Left ventricle myocardium superior (tissue), 1 donor: ENCODE data around the gene DTYMK. TPM values are rescaled to one million over a fixed set of nuclear protein-coding genes. Genes with fewer than 3 reads are reported as not detected.

ENCODE experiments used
- ATAC-seq: fragments of 200-7000 bp; cut with Tn5 transposase; one replicate; pipeline ENCODE4 v1.9.1; 2020; ENCODE audit warnings: mild to moderate bottlenecking, moderate library complexity
- DNase-seq: peaks from one replicate; pipeline ENCODE4 v3.0.0-alpha.2; 2020
- intact Hi-C: fragments of 100-400 bp; cut with micrococcal nuclease; formaldehyde crosslinking; loops from one replicate; pipeline ENCODE4 v1.11.0; 2022
- total RNA-seq: library from RNA; stranded (reverse); fragmentation: NEBNext Ultra II Directional; extraction: Animal tissue kit (Norgen Biotek cat#: 25700); gene quantifications from one replicate; pipeline ENCODE4 v1.2.1, GENCODE V29; 2021
- donor health status: DM: no; HTN: yes; CAD: no; lungs with severe emphysema.

DTYMK gene
- total RNA-seq, 1 donor from 2014 or later: 10.5 TPM

- intact Hi-C loops: no loop called here
- DNase-seq (no peak), ATAC-seq (no peak)
These were observed 33.5 kb upstream of the DTYMK start for GRCh38 chr2:241720099-241720498.

DNA sequence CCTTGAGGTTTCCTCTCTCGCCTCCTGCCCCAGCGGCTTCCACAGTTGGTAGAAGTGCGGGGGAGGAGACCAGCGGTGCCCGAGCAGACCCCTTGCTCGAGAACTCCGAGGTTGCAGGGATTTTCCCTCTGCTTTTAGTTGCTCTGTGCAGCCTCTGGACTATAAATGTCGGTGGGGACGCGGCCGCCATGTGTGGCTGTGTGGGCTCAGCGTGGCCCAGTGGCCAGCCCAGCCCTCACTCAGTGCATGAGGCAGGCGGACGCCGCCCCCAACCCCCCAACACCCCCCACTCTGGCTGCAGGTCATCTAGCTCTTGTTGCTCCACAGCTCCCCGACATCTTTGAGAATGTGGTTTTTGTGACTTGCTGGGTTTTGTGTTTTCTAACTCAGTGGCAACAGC, 32.5 kb upstream of the DTYMK start:
- no peak for DNase-seq
- intact Hi-C loops: no loop called here

DNA sequence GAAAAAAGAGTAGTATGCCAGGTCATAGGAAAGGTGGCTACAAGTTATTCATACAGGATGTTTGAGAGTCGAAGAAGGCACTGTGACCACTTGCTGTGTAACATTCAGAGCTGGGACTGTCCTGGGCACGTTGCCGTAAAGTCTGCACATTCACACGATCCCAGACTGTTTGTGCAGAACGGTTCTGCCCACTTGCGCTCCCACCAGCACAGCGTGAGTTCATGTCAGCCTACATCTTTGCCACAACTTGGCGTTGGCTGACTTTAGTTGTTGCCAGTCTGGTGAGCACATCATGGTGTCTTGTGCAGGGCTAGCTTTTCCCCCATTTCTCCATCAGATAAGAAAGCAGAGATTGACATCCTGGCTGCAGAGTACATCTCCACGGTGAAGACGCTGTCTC, 22.3 kb upstream of the DTYMK start:
- no peak for DNase-seq
- ATAC-seq: no peak
- intact Hi-C loops: no loop called here

More for the DNA sequence above, 32.5 kb upstream of the DTYMK start:
- ATAC-seq: no peak

DNA sequence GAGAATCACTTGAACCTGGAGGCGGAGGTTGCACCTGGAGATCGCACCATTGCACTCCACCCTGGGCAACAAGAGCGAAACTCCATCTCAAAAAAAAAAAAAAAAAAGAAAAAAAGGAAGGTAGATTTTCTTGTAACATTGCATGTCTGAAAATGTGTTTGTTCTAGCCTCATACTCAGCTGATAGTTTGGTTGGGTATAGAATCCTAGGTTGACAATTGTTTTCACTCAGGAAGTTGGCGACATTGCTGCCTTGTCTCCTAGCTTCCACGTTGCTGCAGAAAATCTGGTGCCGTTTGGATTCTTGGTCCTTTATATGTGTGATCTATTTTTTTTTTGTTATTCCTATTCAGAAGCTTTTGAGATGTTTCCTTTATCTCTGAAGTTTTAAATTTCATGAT, 19.9 kb upstream of the DTYMK start:
- no peak for ATAC-seq
- DNase-seq: no peak
- intact Hi-C loops: no loop called here

DNA sequence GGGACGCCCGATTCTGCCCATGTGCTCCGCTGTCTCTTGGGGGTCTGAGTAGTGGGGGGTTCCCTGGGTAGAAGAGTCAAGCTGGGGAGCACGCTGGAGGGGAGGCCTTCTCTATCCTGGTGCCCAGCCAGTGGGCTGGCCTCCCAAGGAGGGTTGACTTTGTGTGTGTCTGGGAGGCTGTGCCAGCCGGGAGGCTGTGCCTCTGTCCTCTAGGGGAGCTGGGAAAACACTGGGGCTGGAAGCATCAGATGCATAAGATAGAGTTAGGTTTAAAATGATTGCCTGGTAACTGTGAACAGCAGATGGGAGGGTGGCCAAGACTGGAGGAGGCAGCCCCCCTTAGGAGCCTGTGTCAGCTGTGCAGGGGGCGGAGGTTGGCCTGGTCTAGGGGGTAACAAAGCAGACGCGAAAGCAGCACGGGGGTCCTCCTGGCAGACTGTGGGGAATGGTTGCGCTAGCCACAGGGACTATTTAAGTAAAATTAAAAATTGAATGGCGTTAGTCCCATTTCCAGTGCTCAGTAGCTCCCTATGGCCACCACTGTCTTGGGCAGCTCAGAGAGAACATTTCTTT, 16.5 kb upstream of the DTYMK start:
- ATAC-seq: peak; percentile 1
- no peak for DNase-seq
- intact Hi-C loops: no loop called here

GRCh38 chr2:241702155-241703031, 15.8 kb upstream of the DTYMK start:
- ATAC-seq: peak; percentile 87
- peak; percentile 90 for DNase-seq
- intact Hi-C loops: no loop called here

DNA sequence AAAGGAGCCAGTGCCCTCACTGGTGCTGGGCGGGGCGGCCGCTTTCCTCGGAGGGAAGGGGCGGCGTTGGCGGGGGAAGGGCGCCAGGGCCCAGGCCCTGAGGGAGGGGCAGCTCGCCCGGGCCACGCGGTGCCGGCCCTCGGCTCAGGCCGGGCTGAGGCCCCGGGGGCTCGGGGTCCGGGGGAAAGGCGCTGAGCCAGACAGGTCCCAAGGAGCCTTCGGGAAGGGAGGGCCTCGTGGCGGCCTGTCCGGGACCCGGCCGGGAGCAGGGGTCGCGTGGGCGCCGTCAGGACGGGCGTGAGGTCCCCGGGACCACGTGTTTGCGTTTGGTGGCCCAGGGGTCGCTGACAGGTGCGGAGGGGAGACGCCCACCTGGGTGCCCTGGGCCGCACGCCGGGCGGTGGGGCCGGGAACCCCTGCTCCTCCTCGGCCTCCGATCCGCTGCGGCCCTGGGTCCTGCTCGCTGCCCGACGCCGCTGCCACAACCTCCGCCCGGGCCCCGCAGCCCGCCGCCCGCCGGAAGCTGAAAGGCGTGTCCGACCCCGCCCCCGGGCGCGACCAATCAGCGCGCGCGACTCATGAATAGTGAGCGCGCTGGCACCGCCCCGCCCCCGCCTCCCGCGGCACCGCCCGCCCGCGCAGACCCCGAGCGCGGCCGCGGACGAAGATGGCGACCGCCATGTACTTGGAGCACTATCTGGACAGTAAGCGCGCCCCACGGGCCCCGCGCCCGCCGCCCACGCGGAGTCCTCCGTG, 15.0 kb upstream of the DTYMK start, which contains the start of gene ING5:
Gene ING5, plus strand, starts transcription at position 641 of the 756 bp plus-strand sequence. Its CDS starts 27 bp downstream, at position 668.
- intact Hi-C loops: no loop called here
- ATAC-seq: peak; percentile 86
- DNase-seq: peak; percentile 100

DNA sequence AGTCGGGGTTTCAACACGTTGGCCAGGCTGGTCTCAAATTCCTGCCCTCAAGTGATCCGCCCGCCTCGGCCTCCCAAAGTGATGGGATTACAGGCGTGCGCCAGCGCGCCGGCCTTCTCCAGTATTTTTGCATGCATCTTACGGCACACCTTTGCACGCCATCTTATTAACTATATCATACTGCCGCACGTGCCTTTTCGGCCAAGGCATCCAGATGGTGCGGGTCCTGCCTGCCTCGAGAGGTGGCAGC, 14.5 kb upstream of the DTYMK start:
- no peak for DNase-seq
- intact Hi-C loops: no loop called here

DNA sequence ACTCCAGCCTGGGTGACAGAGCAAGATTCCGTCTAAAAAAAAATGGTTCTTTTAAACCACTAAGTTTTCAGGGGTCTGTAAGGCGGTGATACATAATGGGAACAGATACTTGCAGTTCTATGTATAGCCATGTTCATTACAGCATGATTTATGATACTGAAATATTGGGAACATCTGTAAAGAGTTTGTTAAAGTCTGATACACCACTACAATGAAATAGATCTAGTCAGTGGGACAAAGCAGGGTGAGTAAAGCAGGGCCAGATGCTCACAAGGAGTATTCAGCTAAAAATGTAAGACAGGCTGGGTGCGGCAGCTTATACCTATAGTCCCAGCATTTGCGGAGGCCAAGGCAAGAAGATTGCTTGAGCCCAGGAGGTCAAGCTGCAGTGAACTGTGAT, 9.0 kb upstream of the DTYMK start:
- no peak for ATAC-seq
- DNase-seq: no peak
- intact Hi-C loops: no loop called here

More for the DNA sequence above, 14.5 kb upstream of the DTYMK start:
- no peak for ATAC-seq

DNA sequence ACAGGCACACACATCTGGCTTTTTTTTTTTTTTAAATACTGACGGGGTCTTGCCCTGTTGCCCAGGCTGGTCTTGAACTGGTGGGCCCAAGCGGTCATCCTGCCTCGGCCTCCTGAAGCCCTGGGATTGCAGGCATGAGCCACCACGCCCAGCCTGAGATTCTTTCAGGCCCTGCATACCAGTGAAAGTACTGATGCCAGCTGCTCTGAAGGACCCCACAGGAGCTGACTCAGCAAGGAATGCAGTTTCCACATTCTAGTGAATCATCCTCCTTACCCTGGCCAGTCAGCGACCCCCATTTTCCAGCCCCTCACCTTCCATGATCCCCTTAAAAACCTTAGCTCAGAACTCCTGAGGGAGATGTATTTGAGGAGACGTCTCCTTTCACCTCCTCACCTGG, 5.8 kb upstream of the DTYMK start:
- no peak for DNase-seq
- no peak for ATAC-seq
- intact Hi-C loops: no loop called here

- intact Hi-C loops: no loop called here
- ATAC-seq: no peak
- DNase-seq: no peak
These were observed 3.6 kb upstream of the DTYMK start for GRCh38 chr2:241690202-241690717.

DNA sequence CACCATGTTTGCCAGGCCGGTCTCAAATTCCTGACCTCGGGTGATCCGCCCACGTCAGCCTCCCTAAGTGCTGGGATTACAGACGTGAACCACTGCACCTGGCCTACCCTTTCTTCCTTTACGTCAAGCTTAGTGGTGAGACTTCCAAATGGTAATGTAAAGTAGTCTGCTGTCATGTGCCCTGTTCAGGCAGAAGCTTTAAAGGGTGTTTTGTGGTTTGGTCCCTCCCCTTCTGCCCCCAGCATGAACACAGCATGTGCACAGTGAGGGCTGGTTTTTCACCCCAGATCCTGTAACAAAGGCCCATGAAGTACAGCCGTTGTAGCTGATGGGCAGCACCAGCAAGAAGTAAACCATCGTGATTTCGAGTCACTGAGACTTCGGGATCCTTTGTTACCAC, 2.7 kb upstream of the DTYMK start:
- DNase-seq (no peak), ATAC-seq (no peak)
- intact Hi-C loops: no loop called here

GRCh38 chr2:241686324-241686649, 328 bp downstream of the DTYMK start:
- intact Hi-C loops: no loop called here
- peak; percentile 42 for DNase-seq
- ATAC-seq: peak; percentile 4

DNA sequence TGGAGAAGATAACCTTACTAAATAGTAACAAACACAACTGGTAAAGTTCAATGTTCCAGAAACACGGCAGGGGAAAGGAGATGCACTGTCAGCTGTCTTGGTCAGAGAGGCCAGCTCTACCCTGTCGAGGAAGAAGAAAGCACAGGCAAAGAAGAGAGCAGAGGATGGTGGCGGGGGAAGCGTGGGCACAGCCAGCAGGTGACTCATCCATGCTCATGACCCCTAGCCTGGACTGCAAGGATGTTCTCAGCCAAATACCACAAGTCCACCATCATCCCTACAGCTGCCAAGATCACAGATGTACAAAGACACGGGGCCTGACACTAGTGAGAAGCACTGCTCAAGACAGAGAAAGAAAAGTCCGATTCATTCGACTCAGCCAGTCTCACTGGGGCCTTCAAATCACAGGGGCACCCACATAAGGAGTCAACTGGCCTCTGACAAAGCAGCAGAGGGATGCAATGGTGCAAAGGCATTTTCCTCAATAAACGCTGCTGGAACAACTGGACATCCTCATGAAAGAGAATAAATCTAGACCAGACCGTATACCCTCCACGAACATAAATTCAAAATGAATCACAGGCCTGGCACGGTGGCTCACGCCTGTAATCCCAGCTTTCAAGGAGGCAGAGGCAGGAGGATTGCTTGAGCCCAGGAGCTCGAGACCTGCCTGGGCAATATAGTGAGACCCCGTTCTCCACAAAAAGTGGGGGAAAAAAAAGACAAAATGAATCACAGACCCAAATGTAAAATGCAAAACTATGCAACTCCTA, 5.6 kb downstream of the DTYMK start:
- intact Hi-C loops: no loop called here
- ATAC-seq (peak; percentile 61), DNase-seq (peak; percentile 24)

- ATAC-seq (no peak), DNase-seq (no peak)
- intact Hi-C loops: no loop called here
These were observed 6.6 kb downstream of the DTYMK start for GRCh38 chr2:241680044-241680443.

GRCh38 chr2:241678784-241679540, 7.7 kb downstream of the DTYMK start:
- DNase-seq (no peak), ATAC-seq (no peak)
- intact Hi-C loops: no loop called here

DNA sequence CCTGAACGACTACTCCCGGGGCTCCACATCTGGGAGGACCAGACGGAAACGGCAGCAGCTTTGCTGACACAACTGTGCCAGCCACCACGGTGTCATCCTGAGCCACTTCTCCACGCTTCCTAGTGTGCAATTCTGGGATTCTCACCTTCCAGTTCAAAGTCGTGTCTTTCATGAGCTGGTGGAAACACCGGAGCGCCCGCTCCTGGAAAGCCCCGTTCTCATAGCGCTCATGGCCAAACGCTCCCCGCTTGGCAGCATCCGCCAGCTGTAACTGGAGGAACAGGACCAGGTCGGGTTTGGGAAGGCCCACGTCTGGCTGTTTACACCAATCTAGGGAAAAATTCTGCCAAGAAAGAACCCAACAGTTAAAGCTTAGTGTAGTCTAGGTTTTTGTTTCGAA, 8.3 kb downstream of the DTYMK start:
- DNase-seq: peak; percentile 16
- no peak for ATAC-seq
- intact Hi-C loops: no loop called here

- intact Hi-C loops: no loop called here
- peak; percentile 26 for DNase-seq
- ATAC-seq: no peak
These were observed 9.2 kb downstream of the DTYMK start for GRCh38 chr2:241677392-241677791.

- intact Hi-C loops: no loop called here
- DNase-seq: peak; percentile 25
- no peak for ATAC-seq
These were observed 9.9 kb downstream of the DTYMK start for GRCh38 chr2:241676665-241677064.
